ENCODE data around the gene DNAJB1. TPM values are rescaled to one million over a fixed set of nuclear protein-coding genes. Genes with fewer than 3 reads are reported as not detected.
A peak's percentile ranks its signal among the peaks of the same experiment; 100 is the strongest.

Gene DNAJB1
- total RNA-seq, 1 donor from 2014 or later = 61.9 TPM

DNA sequence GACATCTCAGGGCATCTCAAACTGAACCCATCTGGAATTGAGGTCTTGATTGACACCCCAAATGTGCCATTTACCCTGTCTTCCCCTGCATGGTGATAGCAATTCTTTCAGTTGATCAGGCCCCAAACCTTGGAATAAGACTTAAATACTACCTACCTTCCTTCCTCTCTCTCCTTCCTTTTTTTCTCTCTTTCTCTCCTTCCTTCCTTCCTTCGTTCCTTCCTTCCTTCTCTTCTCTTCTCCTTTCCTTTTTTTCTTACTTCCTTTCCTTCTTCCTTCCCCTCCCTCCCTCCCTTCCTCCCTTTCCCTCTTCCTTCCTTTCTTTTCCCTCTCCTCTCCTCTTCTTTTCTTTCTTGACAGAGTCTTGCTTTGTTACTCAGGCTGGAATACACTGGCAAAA is 14.9 kb downstream of the DNAJB1 start:
- Histone ChIP-seq H3K27ac (no peak overlapping the region), H3K9me3 (ENCODE audit: low read depth) (no peaks in the 10 kb centered on the region), H3K9ac (no peak overlapping the region), H3K4me3 (no peak overlapping the region), H3K4me1 (no peaks in the 10 kb centered on the region), H2AFZ (replicated peaks) (no peak overlapping the region), H4K20me1 (ENCODE audit: low read depth) (no peaks in the 10 kb centered on the region), H3K36me3 (no peaks in the 10 kb centered on the region), H3K4me2 (no peak overlapping the region), H3K79me2 (ENCODE audit: low read depth) (no peaks in the 10 kb centered on the region), H3F3A (ENCODE audit: low read depth) (peaks cover 5% of the 10 kb centered on the region), H3K27me3 (no peaks in the 10 kb centered on the region)
- Mint-ChIP-seq H3K27me3 (ENCODE audit: insufficient read depth, low read depth) (peaks cover 6% of the 10 kb centered on the region), H3K9me3 (no peaks in the 10 kb centered on the region), H3K4me1 (peaks cover 10% of the 10 kb centered on the region), H3K27ac (no peak overlapping the region), H3K4me3 (no peak overlapping the region), H3K36me3 (no peaks in the 10 kb centered on the region)
- TF ChIP-seq EZH2 (IDR thresholded peaks at IDR 0.05) (no peak), EZH2phosphoT487 (IDR thresholded peaks at IDR 0.05) (no peak)
- TF ChIP-seq, protein P1, sequence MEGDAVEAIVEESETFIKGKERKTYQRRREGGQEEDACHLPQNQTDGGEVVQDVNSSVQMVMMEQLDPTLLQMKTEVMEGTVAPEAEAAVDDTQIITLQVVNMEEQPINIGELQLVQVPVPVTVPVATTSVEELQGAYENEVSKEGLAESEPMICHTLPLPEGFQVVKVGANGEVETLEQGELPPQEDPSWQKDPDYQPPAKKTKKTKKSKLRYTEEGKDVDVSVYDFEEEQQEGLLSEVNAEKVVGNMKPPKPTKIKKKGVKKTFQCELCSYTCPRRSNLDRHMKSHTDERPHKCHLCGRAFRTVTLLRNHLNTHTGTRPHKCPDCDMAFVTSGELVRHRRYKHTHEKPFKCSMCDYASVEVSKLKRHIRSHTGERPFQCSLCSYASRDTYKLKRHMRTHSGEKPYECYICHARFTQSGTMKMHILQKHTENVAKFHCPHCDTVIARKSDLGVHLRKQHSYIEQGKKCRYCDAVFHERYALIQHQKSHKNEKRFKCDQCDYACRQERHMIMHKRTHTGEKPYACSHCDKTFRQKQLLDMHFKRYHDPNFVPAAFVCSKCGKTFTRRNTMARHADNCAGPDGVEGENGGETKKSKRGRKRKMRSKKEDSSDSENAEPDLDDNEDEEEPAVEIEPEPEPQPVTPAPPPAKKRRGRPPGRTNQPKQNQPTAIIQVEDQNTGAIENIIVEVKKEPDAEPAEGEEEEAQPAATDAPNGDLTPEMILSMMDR (IDR thresholded peaks at IDR 0.05) = no peak
- no peak for DNase-seq (ENCODE audit: low spot score)

DNA sequence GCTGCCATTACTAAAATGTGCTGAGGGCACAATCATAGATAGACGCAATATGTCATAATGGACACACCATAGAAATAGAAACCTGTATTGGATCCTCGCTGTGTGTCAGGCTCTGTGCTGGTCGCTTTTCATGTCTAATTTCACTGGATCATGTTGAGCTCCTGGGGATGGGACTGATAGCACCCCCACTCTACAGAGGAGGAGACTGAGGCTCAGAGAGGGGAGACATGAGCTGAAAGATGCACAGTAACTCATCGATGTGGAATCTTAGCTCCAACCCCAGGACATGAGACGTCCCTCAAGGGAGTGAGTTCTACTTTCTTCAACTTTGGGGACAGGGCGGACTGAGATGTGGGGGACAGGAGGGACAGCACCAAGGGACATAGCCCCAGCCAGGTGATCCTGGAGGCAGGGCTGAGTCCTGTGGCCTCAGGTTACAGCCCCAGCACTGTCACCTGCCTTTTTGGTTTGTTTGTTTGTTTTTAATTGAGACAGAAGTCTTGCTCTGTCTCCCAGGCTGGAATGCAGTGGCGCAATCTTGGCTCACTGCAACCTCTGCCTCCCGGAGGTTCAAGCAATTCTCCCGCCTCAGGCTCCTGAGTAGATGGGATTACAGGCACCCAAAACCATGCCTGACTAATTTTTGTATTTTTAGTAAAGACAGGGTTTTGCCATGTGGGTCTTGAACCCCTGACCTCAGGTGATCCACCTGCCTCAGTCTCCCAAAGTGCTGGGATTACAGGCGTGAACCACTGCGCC is 15.7 kb downstream of the DNAJB1 start:
- Histone ChIP-seq H3K4me3 (no peak overlapping the region), H3K27ac (no peak overlapping the region), H3K4me1 (no peaks in the 10 kb centered on the region), H3K79me2 (ENCODE audit: low read depth) (no peaks in the 10 kb centered on the region), H3K9me3 (ENCODE audit: low read depth) (no peaks in the 10 kb centered on the region), H3K9ac (no peak overlapping the region), H3K4me2 (no peak overlapping the region), H4K20me1 (ENCODE audit: low read depth) (no peaks in the 10 kb centered on the region), H3F3A (ENCODE audit: low read depth) (peaks cover 6% of the 10 kb centered on the region), H3K36me3 (no peaks in the 10 kb centered on the region), H3K27me3 (no peaks in the 10 kb centered on the region), H2AFZ (replicated peaks) (no peak overlapping the region)
- no peaks in the 10 kb centered on the region for H3K9me3 Mint-ChIP-seq
- H3K27me3 Mint-ChIP-seq (ENCODE audit: insufficient read depth, low read depth) = peaks cover 8% of the 10 kb centered on the region
- H3K4me3 Mint-ChIP-seq = no peak overlapping the region
- TF ChIP-seq, protein P1 (IDR thresholded peaks at IDR 0.05) = no peak
- TF ChIP-seq EZH2phosphoT487 (IDR thresholded peaks at IDR 0.05) (no peak), EZH2 (IDR thresholded peaks at IDR 0.05) (no peak)
- H3K27ac Mint-ChIP-seq = peak overlapping the region; percentile 50
- no peak for DNase-seq (ENCODE audit: low spot score)
- H3K36me3 Mint-ChIP-seq = no peaks in the 10 kb centered on the region
- peaks cover 8% of the 10 kb centered on the region for H3K4me1 Mint-ChIP-seq

DNA sequence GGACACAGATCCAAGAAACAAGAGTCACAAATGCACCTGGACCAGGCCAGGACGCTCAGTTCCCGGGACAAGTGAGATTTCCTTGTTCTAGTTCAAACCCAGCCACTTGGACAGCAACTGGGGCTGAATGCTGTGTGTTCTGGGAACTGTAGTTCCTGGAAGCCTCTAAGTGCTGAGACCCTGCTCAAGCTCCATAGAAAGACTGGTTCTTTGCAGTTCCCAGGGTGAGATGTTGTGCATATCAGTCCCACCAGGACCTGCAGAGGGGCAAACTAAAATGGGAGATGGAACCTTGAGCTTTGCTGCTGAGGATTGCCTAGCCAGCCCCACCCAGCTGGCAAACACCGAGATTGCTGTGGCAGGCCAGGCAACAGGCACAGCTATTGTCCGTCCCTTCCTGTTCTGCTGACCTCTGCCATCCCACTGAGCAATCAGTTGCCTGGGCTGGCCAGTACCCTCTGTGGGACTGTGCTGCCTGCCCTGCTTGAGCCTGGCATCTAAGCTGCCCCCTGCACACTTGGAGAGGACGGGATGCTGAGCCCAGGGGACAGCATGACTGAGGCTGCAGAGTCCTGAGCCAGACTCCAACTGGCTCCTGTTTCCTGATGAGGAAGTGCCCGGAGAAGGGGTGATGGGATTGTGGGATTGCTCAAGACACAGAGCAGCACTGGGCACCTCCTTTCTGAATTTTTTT is 20.8 kb downstream of the DNAJB1 start:
- Mint-ChIP-seq H3K27me3 (ENCODE audit: insufficient read depth, low read depth) (peaks cover 14% of the 10 kb centered on the region), H3K36me3 (peaks cover 5% of the 10 kb centered on the region), H3K9me3 (no peaks in the 10 kb centered on the region), H3K4me1 (peaks cover 24% of the 10 kb centered on the region), H3K4me3 (peak overlapping the region; percentile 81), H3K27ac (peak overlapping the region; percentile 88)
- TF ChIP-seq, protein P1 (IDR thresholded peaks at IDR 0.05) = no peak
- TF ChIP-seq EZH2phosphoT487 (IDR thresholded peaks at IDR 0.05) = no peak
- TF ChIP-seq EZH2 (IDR thresholded peaks at IDR 0.05) = no peak
- peaks cover 13% of the 10 kb centered on the region for H3F3A ChIP-seq (ENCODE audit: low read depth)
- no peak overlapping the region for H3K4me2 ChIP-seq
- H3K9me3 ChIP-seq (ENCODE audit: low read depth) = no peaks in the 10 kb centered on the region
- no peak overlapping the region for H3K4me3 ChIP-seq
- no peaks in the 10 kb centered on the region for H3K27me3 ChIP-seq
- peaks cover 10% of the 10 kb centered on the region for H3K4me1 ChIP-seq
- no peaks in the 10 kb centered on the region for H3K36me3 ChIP-seq
- H2AFZ ChIP-seq (replicated peaks) = peak overlapping the region; percentile 43
- no peak overlapping the region for H3K9ac ChIP-seq
- no peak overlapping the region for H3K27ac ChIP-seq
- H4K20me1 ChIP-seq (ENCODE audit: low read depth) = peaks cover 31% of the 10 kb centered on the region
- no peak for DNase-seq (ENCODE audit: low spot score)
- H3K79me2 ChIP-seq (ENCODE audit: low read depth) = peaks cover 35% of the 10 kb centered on the region

All from neural progenitor cell (in vitro differentiated cells).